ENCODE measurements around the gene CLASRP.

The CLASRP gene

GRCh38 chr19:45087531-45087930 lies 48.7 kb downstream of the CLASRP start:
- no peak for DNase-seq (ENCODE audit: low read depth)

GRCh38 chr19:45090034-45090433 lies 51.2 kb downstream of the CLASRP start:
- DNase-seq (ENCODE audit: low read depth), result no peak

GRCh38 chr19:45090606-45091005 lies 51.8 kb downstream of the CLASRP start:
- DNase-seq (ENCODE audit: low read depth), result no peak

DNA sequence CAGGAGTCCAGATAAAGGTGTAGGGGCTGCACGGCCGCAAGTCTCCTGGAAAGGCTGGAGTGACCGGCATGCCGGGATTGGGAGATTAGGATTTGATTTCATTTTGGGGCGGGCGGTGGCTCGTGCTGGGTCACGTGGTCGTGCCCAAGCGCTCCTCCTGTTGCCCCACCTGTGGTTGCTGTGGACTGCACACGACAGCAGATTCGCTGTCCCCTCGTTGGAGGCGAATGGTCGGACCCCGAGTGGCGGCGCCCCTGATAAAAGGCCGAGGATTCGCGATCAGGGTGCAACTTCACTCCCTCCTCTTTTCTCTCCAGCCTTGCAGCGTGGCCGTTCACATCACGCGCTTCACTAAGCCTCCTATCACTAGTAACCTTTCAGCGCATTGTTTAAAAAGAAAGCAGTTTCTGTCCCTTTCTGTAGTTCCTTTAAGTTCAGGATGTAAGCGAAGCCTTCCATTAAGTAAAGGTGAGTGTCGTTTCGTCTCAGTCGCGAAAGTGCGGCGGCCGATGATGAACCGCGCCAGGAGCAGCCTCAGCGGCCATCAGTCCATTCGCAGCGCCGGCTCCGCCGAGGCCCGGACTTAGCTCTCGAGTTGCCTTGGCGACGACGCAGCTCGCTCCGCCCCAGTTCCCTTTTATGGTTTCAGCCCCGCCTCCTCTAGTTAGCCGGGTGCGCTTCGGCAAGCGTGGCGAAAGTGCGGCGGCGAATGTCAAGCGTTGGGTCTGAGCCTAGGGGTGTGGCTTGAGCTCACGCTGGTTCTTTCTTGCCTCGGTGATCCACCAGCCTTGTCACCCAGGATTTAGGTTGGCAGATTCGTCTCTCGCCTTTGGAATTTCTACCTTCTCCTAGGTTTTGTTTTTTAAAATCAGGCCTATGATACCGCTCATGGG lies 52.4 kb downstream of the CLASRP start:
- peak; percentile 97 for DNase-seq (ENCODE audit: low read depth)

DNA sequence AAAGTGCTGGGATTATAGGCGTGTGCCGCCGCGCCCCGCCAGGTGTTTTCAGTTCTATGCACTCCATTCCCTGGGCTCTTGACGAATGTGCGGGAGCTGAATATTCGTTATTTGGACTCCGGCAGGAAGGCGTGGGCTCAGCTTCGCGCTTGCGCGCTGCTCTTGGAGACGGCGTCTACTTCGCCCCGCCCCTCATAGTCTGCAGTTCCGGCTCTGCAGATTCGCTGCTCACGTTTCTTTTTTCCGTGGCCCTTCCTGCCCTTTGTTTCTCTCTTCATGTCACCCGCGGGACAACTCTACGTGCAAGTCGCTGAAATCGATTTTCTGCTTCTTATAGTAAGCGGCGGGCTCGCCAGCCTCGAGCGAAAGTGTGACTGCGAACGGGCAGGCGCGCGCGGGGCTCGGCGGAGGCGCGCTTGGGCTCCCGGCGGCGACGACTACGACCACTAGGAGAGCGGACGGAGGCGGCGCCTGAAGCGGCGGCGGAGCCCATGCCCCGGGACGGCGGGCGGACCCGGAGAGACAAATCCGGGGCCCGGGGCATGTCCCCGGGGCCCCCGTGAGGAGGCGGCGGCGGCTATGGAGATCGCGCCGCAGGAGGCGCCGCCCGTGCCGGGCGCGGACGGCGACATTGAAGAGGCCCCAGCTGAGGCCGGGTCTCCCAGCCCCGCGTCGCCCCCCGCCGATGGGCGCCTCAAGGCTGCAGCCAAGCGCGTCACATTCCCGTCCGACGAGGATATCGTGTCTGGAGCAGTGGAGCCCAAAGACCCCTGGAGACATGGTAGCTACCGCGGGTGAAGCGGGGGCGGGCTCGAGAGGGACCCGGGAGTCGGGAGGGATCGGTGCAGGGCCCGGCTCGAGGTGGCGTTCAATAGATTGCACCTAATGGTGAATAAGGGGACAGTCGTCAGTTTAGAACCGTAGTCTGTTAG lies 54.2 kb downstream of the CLASRP start, which contains the start of gene PPP1R37:
Gene PPP1R37 (plus strand): TSS at position 433 of the 932 bp plus-strand sequence. CDS start 147 bp downstream, at position 580.
- DNase-seq (ENCODE audit: low read depth), result peak; percentile 90

DNA sequence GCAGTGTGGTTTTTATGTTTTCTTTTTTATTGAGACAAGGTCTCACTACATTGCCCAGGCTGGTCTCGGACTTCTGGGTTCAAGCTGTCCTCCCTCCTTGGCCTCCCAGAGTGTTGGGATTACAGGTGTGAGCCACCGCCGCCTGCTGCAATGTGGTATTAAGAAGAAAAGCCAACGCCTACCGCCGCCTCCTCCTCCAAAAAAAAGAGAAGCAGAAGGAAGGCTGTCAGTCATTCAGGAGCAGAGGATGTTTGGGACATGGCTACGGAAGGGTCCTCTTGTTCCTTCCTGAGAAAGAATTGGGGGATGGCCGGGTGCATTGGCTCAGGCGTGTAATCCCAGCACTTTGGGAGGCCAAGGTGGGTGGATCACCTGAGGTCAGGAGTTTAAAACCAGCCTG lies 55.3 kb downstream of the CLASRP start:
- DNase-seq (ENCODE audit: low read depth), result no peak

DNA sequence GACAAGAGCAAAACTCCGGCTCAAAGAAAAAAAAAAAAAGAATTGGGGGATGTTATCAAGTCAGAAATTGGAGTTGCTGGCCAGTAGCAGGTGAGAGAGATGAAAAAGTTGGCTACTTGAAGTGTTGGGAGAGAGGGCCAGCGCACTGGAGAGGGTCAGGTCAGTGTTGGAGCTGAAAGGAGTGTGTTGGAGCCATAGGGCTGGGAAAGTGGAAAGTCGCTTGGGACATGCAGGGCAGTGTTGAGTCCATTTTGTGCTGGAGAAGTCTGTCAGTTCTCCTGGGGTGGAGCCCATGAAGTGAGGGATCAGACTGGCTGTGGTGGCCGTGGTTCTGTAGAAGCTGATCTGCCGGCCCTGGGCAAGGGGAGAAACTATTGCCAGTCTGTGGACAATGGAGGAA lies 55.9 kb downstream of the CLASRP start:
- DNase-seq (ENCODE audit: low read depth), result no peak

- no peak for DNase-seq (ENCODE audit: low read depth)
Measured at GRCh38 chr19:45095496-45096413, 56.9 kb downstream of the CLASRP start.

GRCh38 chr19:45096700-45097099 lies 57.9 kb downstream of the CLASRP start:
- DNase-seq (ENCODE audit: low read depth), result no peak

GRCh38 chr19:45097450-45097775 lies 58.6 kb downstream of the CLASRP start:
- DNase-seq (ENCODE audit: low read depth), result no peak

DNA sequence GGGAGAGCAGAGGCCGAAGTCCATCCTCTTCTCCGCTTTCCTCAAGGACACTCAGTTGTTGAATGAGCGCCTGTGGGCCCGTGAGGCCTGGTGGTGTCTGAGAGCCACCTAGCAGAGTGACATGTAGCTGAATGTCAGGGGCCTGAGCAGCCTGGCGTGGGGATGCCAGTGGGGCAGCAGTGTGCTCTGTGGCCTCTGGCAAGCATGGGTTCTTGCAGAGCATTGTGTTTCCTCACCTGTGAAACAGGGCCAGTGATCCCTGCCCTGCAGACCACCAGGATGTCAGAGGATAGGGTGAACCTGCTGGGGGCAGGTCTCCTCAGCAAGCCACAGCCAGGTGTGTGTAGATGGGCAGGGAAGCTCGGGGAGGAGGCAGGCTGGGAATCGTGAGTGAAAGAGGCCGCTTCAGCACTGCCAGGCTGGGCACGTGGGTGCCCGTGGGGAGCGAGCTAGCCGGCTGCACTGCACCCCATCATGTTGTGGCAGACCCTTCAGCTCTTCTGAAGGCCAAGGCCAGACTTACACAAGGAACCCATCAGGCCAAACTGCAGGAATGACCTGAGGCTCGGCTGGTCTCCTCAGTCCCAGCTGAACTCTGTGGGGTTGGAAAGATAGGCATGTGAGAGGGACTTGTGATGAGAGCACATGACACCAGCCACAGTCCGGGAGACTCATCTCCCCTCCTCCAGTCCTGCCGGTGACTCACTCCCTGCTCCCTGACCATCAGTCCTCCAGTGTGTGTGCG lies 59.1 kb downstream of the CLASRP start:
- DNase-seq (ENCODE audit: low read depth), result no peak

GRCh38 chr19:45098521-45099466 lies 59.9 kb downstream of the CLASRP start:
- DNase-seq (ENCODE audit: low read depth), result no peak

GRCh38 chr19:45099467-45100191 lies 60.8 kb downstream of the CLASRP start:
- no peak for DNase-seq (ENCODE audit: low read depth)

DNA sequence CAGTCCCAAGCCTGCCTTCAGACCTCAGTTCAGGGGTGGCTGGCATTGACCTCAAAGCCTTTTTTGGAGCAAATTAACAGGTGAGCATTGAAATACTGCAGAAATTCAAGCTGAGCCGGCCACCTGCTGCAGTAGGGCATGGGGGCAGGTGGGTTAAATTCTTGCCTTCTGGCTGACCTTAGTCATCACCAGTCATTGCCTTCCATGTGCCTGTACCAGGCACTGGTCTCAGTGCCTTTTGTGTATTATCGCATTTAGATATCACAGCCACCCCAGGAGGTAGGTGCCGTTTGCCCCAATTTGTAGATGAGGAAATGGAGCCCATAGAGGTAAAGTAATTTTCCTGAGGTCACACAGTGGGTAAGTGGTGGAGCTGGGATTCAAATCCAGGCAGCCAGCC lies 61.4 kb downstream of the CLASRP start:
- DNase-seq (ENCODE audit: low read depth), result no peak

- DNase-seq (ENCODE audit: low read depth), result no peak
Measured at GRCh38 chr19:45100846-45101252, 62.0 kb downstream of the CLASRP start.

GRCh38 chr19:45101806-45102205 lies 63.0 kb downstream of the CLASRP start:
- DNase-seq (ENCODE audit: low read depth), result no peak

DNA sequence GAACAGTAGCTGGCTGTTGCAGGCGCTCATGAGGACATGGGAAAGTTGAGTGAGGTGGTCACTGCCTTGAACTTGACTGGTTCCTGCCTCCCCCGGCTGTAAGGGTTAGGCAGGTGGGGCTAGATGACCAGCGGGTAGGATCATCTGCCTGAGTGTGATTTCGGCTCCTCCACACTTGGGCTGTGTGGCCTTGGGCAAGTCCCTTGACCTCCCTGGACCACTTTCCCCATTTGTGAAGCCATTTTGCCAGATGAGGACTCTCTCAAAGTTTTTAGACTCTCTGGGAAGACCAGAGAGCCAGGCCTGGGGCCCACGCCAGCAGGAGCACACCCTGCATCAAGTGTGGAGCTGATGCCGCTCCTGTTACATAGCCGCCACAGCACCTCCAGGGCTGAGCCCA lies 63.6 kb downstream of the CLASRP start:
- no peak for DNase-seq (ENCODE audit: low read depth)

DNA sequence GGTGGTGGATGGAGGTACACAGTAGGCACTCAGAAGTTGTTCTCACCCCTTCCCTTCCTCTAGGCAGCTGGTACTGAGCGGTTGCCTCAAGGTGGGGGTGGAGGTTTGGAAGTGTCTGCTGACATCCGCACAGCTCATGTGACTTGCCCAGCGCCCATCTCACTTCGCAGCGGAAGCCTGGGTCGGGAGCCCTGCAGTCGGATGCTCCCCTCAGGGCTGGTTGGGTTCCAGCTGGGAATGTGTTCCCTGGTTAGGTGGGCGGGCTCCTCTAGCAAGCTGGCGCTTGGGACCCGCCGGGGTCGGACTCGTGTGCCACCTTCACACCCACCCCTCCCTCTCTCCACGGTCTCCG lies 64.3 kb downstream of the CLASRP start:
- no peak for DNase-seq (ENCODE audit: low read depth)
